DOHH2 (cell line): ENCODE data around the gene TM4SF18.

Experiments used
- H3F3A ChIP-seq: fragments of 200-600 bp; sonication (generic), shearing (Covaris generic); 2 replicates; pipeline ENCODE4 v1.6.0; 2016; ENCODE audit warnings: antibody characterized with exemption, mild to moderate bottlenecking; ENCODE audit not compliant: control insufficient read depth, insufficient read depth
- H3K27ac ChIP-seq: fragments of 200-600 bp; sonication (generic); 2 replicates; pipeline ENCODE4 v1.5.1; 2014; ENCODE audit warnings: low read depth, mild to moderate bottlenecking, low read length, moderate library complexity
- H3K27me3 ChIP-seq: fragments of 200-600 bp; sonication (generic); 2 replicates; pipeline ENCODE4 v1.6.1; 2014; ENCODE audit warnings: mild to moderate bottlenecking, low read length, mixed read lengths; ENCODE audit not compliant: control insufficient read depth
- H3K36me3 ChIP-seq: fragments of 200-600 bp; sonication (generic); 2 replicates; pipeline ENCODE4 v1.6.1; 2014; ENCODE audit warnings: mild to moderate bottlenecking, low read length, moderate library complexity, mixed read lengths; ENCODE audit not compliant: control insufficient read depth
- H3K4me1 ChIP-seq: fragments of 200-600 bp; sonication (generic); 2 replicates; pipeline ENCODE4 v1.6.1; 2014; ENCODE audit warnings: mild to moderate bottlenecking, low read length, mixed read lengths; ENCODE audit not compliant: control insufficient read depth
- H3K4me2 ChIP-seq: fragments of 200-600 bp; sonication (generic); 2 replicates; pipeline ENCODE4 v1.6.0; 2014; ENCODE audit warnings: mild to moderate bottlenecking, low read length, moderate library complexity
- H3K4me3 ChIP-seq: fragments of 200-600 bp; sonication (generic); 2 replicates; pipeline ENCODE4 v1.5.1; 2014; ENCODE audit warnings: mild to moderate bottlenecking, low read length, mixed read lengths
- H3K79me2 ChIP-seq: fragments of 200-600 bp; sonication (generic); 2 replicates; pipeline ENCODE4 v1.6.1; 2014; ENCODE audit warnings: mild to moderate bottlenecking, low read length, mixed read lengths; ENCODE audit not compliant: control insufficient read depth
- H3K9me2 ChIP-seq: fragments of 200-600 bp; sonication (generic); replicated peaks from 2 replicates; pipeline ENCODE4 v1.6.1; 2014; ENCODE audit warnings: mild to moderate bottlenecking, low read length, mixed read lengths; ENCODE audit not compliant: control insufficient read depth
- H3K9me3 ChIP-seq: fragments of 200-600 bp; sonication (generic); 2 replicates; pipeline ENCODE4 v1.6.1; 2014; ENCODE audit warnings: antibody characterized with exemption, low read length, mixed read lengths; ENCODE audit not compliant: control insufficient read depth, insufficient read depth
- H4K20me1 ChIP-seq: fragments of 200-600 bp; sonication (generic); 2 replicates; pipeline ENCODE4 v1.6.0; 2014; ENCODE audit warnings: low read depth, mild to moderate bottlenecking, antibody characterized with exemption, low read length, moderate library complexity; ENCODE audit not compliant: control insufficient read depth, insufficient read depth
- CTCF ChIP-seq: fragments of 200-600 bp; sonication (generic); IDR thresholded peaks from one replicate; pipeline ENCODE4 v1.5.1; 2014; ENCODE audit warnings: antibody characterized with exemption, mild to moderate bottlenecking, low read depth, low read length; ENCODE audit not compliant: poor library complexity, severe bottlenecking
- EZH2phosphoT487 ChIP-seq: fragments of 200-600 bp; sonication (generic); IDR thresholded peaks from 2 replicates; pipeline ENCODE4 v1.6.1; 2017; ENCODE audit warnings: borderline replicate concordance, mild to moderate bottlenecking, antibody characterized with exemption, low read length, moderate library complexity, mixed read lengths

Gene TM4SF18

GRCh38 chr3:149273096-149273751, 60.2 kb downstream of the TM4SF18 start:
- H4K20me1 ChIP-seq = no peaks in the 10 kb centered on the region
- no peaks in the 10 kb centered on the region for H3K9me3 ChIP-seq
- H3K36me3 ChIP-seq = no peaks in the 10 kb centered on the region
- H3F3A ChIP-seq = no peaks in the 10 kb centered on the region
- no peak overlapping the region; the same call in 1 of the 2 replicates for H3K4me2 ChIP-seq
- H3K27me3 ChIP-seq = no peaks in the 10 kb centered on the region
- no peaks in the 10 kb centered on the region for H3K79me2 ChIP-seq
- TF ChIP-seq CTCF (peak; percentile 98), EZH2phosphoT487 (no peak)
- H3K4me3 ChIP-seq = no peak overlapping the region
- H3K27ac ChIP-seq = no peak overlapping the region
- no peaks in the 10 kb centered on the region for H3K9me2 ChIP-seq
- H3K4me1 ChIP-seq = peaks cover 18% of the 10 kb centered on the region

- H3K36me3 ChIP-seq = no peaks in the 10 kb centered on the region
- no peaks in the 10 kb centered on the region for H3K9me2 ChIP-seq
- no peaks in the 10 kb centered on the region for H3K79me2 ChIP-seq
- no peaks in the 10 kb centered on the region for H3K9me3 ChIP-seq
- H3F3A ChIP-seq = no peaks in the 10 kb centered on the region; the same call in 1 of the 2 replicates
- H3K4me3 ChIP-seq = no peak overlapping the region
- H3K27ac ChIP-seq = no peak overlapping the region
- H3K4me1 ChIP-seq = peaks cover 17% of the 10 kb centered on the region
- no peaks in the 10 kb centered on the region for H4K20me1 ChIP-seq
- H3K4me2 ChIP-seq = no peak overlapping the region
- no peaks in the 10 kb centered on the region for H3K27me3 ChIP-seq
- TF ChIP-seq CTCF = no peak
- TF ChIP-seq EZH2phosphoT487 = no peak
Observed at GRCh38 chr3:149271669-149272068, 61.8 kb downstream of the TM4SF18 start.

GRCh38 chr3:149270180-149270579, 63.3 kb downstream of the TM4SF18 start:
- Histone ChIP-seq H3K4me1 (peaks cover 16% of the 10 kb centered on the region), H3F3A (peaks cover 4% of the 10 kb centered on the region; the same call in 1 of the 2 replicates), H3K9me2 (no peaks in the 10 kb centered on the region), H3K36me3 (no peaks in the 10 kb centered on the region), H3K4me3 (no peak overlapping the region), H3K27ac (no peak overlapping the region), H3K4me2 (no peak overlapping the region), H3K27me3 (no peaks in the 10 kb centered on the region), H4K20me1 (no peaks in the 10 kb centered on the region), H3K79me2 (no peaks in the 10 kb centered on the region), H3K9me3 (no peaks in the 10 kb centered on the region)
- TF ChIP-seq CTCF (no peak), EZH2phosphoT487 (no peak)
